SU-DHL-6 (cell line): ENCODE data around the gene IQCH.

Source experiments
- H2AFZ ChIP-seq: fragments of 200-600 bp; sonication (generic); 2 replicates; pipeline ENCODE4 v1.6.1; 2014; ENCODE audit warnings: low read depth, mild to moderate bottlenecking, moderate library complexity, mixed read lengths, antibody characterized with exemption, low read length; ENCODE audit not compliant: severe bottlenecking
- H3F3A ChIP-seq: fragments of 200-600 bp; shearing (Covaris generic); 2 replicates; pipeline ENCODE4 v1.6.0; 2016; ENCODE audit warnings: antibody characterized with exemption, mild to moderate bottlenecking; ENCODE audit not compliant: insufficient read depth
- H3K27ac ChIP-seq: fragments of 200-600 bp; sonication (generic); 2 replicates; pipeline ENCODE4 v1.5.1; 2016; ENCODE audit warnings: low read depth, mild to moderate bottlenecking, low read length, moderate library complexity, mixed read lengths
- H3K27me3 ChIP-seq: fragments of 200-600 bp; sonication (generic), shearing (Covaris generic); 2 replicates; pipeline ENCODE4 v1.6.0; 2014; ENCODE audit warnings: mild to moderate bottlenecking, low read length
- H3K36me3 ChIP-seq: fragments of 200-600 bp; sonication (generic); 2 replicates; pipeline ENCODE4 v1.6.1; 2014; ENCODE audit warnings: mild to moderate bottlenecking, low read length, mixed read lengths
- H3K4me2 ChIP-seq: fragments of 300-600, 200-600 bp; shearing (Covaris generic), sonication (generic); 2 replicates; pipeline ENCODE4 v1.6.0; 2014; ENCODE audit warnings: low read length, low read depth, mild to moderate bottlenecking; ENCODE audit not compliant: poor library complexity, severe bottlenecking
- H3K4me3 ChIP-seq: fragments of 200-600 bp; sonication (generic); 2 replicates; pipeline ENCODE4 v1.5.1; 2014; ENCODE audit warnings: antibody characterized with exemption, low read length, mild to moderate bottlenecking, mixed read lengths; ENCODE audit not compliant: insufficient read depth, poor library complexity, severe bottlenecking
- H3K79me2 ChIP-seq: fragments of 200-600 bp; sonication (generic); 2 replicates; pipeline ENCODE4 v1.6.1; 2014; ENCODE audit warnings: mild to moderate bottlenecking, low read length, moderate library complexity; ENCODE audit not compliant: insufficient read depth
- H3K9ac ChIP-seq: fragments of 200-600 bp; sonication (generic); 2 replicates; pipeline ENCODE4 v1.7.0; 2014; ENCODE audit warnings: mild to moderate bottlenecking, low read length
- H3K9me2 ChIP-seq: fragments of 200-600 bp; sonication (generic); replicated peaks from 2 replicates; pipeline ENCODE4 v1.6.1; 2014; ENCODE audit warnings: low read length; ENCODE audit not compliant: insufficient read depth
- H3K9me3 ChIP-seq: fragments of 200-600 bp; sonication (generic); 2 replicates; pipeline ENCODE4 v1.6.1; 2014; ENCODE audit warnings: low read length, mixed read lengths; ENCODE audit not compliant: insufficient read depth
- H4K20me1 ChIP-seq: fragments of 200-600 bp; sonication (generic); 2 replicates; pipeline ENCODE4 v1.6.1; 2014; ENCODE audit warnings: low read depth, mild to moderate bottlenecking, antibody characterized with exemption, low read length, moderate library complexity, mixed read lengths
- EZH2phosphoT487 ChIP-seq: fragments of 200-600 bp; sonication (generic), shearing (Covaris generic); conservative IDR thresholded peaks from 2 replicates; pipeline ENCODE4 v1.6.1; 2018; ENCODE audit warnings: mild to moderate bottlenecking, antibody characterized with exemption, low read length, moderate library complexity, mixed read lengths
- TF ChIP-seq, protein P1 (sequence below): fragments of 200-600 bp; sonication (generic); IDR thresholded peaks from one replicate; pipeline ENCODE4 v1.5.1; 2017; ENCODE audit warnings: antibody characterized with exemption, mild to moderate bottlenecking, low read length, moderate library complexity; ENCODE audit not compliant: insufficient read depth, poor library complexity, severe bottlenecking

IQCH gene

DNA sequence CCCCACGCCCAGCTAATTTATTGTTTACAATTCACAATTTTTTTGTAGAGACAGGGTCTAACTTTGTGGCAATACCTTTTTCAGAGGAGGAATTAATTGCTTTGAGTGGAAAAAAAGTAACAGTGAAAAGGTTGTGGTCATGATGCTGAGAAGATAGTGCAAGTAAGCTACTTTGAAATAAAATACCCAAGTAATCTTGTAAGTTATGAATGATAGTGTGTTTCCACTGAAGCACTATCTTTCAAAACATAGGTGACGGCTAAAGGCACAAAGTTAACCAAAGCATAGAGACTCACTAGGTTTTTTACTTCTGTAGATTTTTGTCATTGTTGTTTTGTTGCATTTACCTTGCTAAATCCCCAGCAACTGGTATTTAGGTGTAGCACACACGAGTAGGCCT lies 165.1 kb downstream of the IQCH start:
- H3K27me3 ChIP-seq: no peaks in the 10 kb centered on the region
- H2AFZ ChIP-seq: no peak overlapping the region
- H3K9me3 ChIP-seq: no peaks in the 10 kb centered on the region
- H4K20me1 ChIP-seq: no peaks in the 10 kb centered on the region
- TF ChIP-seq, protein P1, sequence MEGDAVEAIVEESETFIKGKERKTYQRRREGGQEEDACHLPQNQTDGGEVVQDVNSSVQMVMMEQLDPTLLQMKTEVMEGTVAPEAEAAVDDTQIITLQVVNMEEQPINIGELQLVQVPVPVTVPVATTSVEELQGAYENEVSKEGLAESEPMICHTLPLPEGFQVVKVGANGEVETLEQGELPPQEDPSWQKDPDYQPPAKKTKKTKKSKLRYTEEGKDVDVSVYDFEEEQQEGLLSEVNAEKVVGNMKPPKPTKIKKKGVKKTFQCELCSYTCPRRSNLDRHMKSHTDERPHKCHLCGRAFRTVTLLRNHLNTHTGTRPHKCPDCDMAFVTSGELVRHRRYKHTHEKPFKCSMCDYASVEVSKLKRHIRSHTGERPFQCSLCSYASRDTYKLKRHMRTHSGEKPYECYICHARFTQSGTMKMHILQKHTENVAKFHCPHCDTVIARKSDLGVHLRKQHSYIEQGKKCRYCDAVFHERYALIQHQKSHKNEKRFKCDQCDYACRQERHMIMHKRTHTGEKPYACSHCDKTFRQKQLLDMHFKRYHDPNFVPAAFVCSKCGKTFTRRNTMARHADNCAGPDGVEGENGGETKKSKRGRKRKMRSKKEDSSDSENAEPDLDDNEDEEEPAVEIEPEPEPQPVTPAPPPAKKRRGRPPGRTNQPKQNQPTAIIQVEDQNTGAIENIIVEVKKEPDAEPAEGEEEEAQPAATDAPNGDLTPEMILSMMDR: no peak
- no peak for TF ChIP-seq EZH2phosphoT487
- H3K9me2 ChIP-seq: no peaks in the 10 kb centered on the region
- no peaks in the 10 kb centered on the region for H3K36me3 ChIP-seq
- H3K79me2 ChIP-seq: no peaks in the 10 kb centered on the region
- H3K4me3 ChIP-seq: no peak overlapping the region
- H3F3A ChIP-seq: no peaks in the 10 kb centered on the region
- H3K9ac ChIP-seq: no peak overlapping the region
- no peak overlapping the region for H3K27ac ChIP-seq
- H3K4me2 ChIP-seq: no peak overlapping the region

DNA sequence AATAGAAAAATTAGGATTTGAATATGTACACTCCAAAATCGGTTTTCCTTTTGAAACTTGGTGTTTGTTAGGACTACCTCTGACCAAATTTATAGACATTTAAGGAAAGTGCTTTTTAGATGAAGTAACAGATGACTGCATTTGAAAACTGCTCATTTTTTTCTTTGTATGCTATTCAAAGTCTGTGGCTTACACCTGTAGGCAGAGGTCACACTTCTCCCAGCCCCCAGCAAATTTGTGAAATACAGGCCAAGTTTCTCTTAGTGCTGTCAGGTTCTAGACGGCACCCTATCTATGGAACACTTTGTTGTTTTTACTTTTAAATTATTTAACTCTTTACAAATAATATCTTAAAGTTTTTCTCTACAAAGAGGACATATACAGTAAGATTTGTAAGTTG lies 165.6 kb downstream of the IQCH start:
- H3K9me3 ChIP-seq: no peaks in the 10 kb centered on the region
- TF ChIP-seq EZH2phosphoT487: no peak
- TF ChIP-seq, protein P1: no peak
- no peak overlapping the region for H3K4me3 ChIP-seq
- H3K9me2 ChIP-seq: no peaks in the 10 kb centered on the region
- H2AFZ ChIP-seq: no peak overlapping the region
- H3K27ac ChIP-seq: no peak overlapping the region
- H3K27me3 ChIP-seq: no peaks in the 10 kb centered on the region
- no peak overlapping the region for H3K4me2 ChIP-seq
- H4K20me1 ChIP-seq: no peaks in the 10 kb centered on the region
- no peaks in the 10 kb centered on the region for H3F3A ChIP-seq
- no peak overlapping the region for H3K9ac ChIP-seq
- H3K79me2 ChIP-seq: no peaks in the 10 kb centered on the region
- no peaks in the 10 kb centered on the region for H3K36me3 ChIP-seq

DNA sequence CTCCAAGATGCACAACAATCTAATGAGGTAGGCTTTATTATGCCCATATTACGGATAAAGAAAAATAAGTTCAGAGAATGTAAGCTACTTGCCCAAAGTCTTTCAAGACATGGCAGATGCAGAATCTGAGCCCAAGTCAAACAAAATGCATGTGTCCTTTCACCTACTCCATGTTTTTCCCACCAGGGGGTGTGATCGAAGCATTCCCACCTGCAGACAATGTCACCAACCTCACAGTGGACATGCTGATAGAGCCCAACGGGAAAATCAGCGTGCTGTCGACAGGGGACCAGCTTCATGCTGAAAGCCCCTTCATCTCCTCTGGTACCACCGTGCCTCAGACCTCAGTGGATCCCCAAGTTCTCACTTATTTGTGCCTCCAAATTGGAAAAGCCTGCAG lies 166.5 kb downstream of the IQCH start:
- H3K9me3 ChIP-seq: no peaks in the 10 kb centered on the region
- H3K4me2 ChIP-seq: no peak overlapping the region
- no peak overlapping the region for H3K4me3 ChIP-seq
- H4K20me1 ChIP-seq: no peaks in the 10 kb centered on the region
- TF ChIP-seq EZH2phosphoT487: no peak
- TF ChIP-seq, protein P1: no peak
- no peaks in the 10 kb centered on the region for H3K27me3 ChIP-seq
- H3K36me3 ChIP-seq: no peaks in the 10 kb centered on the region
- H3K9me2 ChIP-seq: no peaks in the 10 kb centered on the region
- no peaks in the 10 kb centered on the region for H3F3A ChIP-seq
- H2AFZ ChIP-seq: no peak overlapping the region
- no peak overlapping the region for H3K9ac ChIP-seq
- H3K27ac ChIP-seq: no peak overlapping the region
- no peaks in the 10 kb centered on the region for H3K79me2 ChIP-seq
